Activated CD8-positive, alpha-beta T cell treated with anti-CD3 and anti-CD28 coated beads, Interleukin-2, amount 10 ng/mL, durations not matched to agents 7 days and 5 days (primary cell): ENCODE data around the gene SIGLEC1. TPM values are rescaled to one million over a fixed set of nuclear protein-coding genes. Genes with fewer than 3 reads are reported as not detected.

Experiments used
- ATAC-seq: fragments of 150-1000 bp; cut with Tn5 transposase; one replicate; pipeline ENCODE4 v1.10.0; 2021; ENCODE audit warnings: moderate library complexity
- CTCF ChIA-PET: fragments of 350-600 bp; sonication (Branson Sonifier 250); formaldehyde crosslinking; loops from one replicate; lab custom pipeline; 2021; ENCODE audit warnings: antibody characterized with exemption; lab: Charles Lee
- POLR2A ChIA-PET: fragments of 350-600 bp; sonication (Branson Sonifier 250); formaldehyde crosslinking; loops from one replicate; lab custom pipeline; 2021; ENCODE audit warnings: antibody characterized with exemption; lab: Charles Lee
- DNase-seq: peaks from one replicate; pipeline ENCODE4 v3.0.0-alpha.2; 2020
- H3K27ac Mint-ChIP-seq: one replicate; pipeline ENCODE4 v1.8.0; 2021; ENCODE audit warnings: mild to moderate bottlenecking, mixed read lengths
- H3K27me3 Mint-ChIP-seq: one replicate; pipeline ENCODE4 v1.8.0; 2021; ENCODE audit warnings: low read depth, mixed read lengths
- H3K36me3 Mint-ChIP-seq: one replicate; pipeline ENCODE4 v1.8.0; 2021; ENCODE audit warnings: low read depth, mixed read lengths
- H3K4me1 Mint-ChIP-seq: one replicate; pipeline ENCODE4 v1.8.0; 2021; ENCODE audit warnings: low read depth, mixed read lengths
- H3K4me3 Mint-ChIP-seq: one replicate; pipeline ENCODE4 v1.8.0; 2021; ENCODE audit warnings: mild to moderate bottlenecking, mixed read lengths
- H3K9me3 Mint-ChIP-seq: one replicate; pipeline ENCODE4 v1.8.0; 2022; ENCODE audit warnings: mixed read lengths; ENCODE audit not compliant: insufficient read depth
- total RNA-seq, 2 experiments: library from RNA; stranded (reverse); gene quantifications; one replicate each; pipeline ENCODE4 v1.2.3, GENCODE V29; 2021

Gene SIGLEC1
- total RNA-seq, 2 experiments from 2014 or later = not detected

DNA sequence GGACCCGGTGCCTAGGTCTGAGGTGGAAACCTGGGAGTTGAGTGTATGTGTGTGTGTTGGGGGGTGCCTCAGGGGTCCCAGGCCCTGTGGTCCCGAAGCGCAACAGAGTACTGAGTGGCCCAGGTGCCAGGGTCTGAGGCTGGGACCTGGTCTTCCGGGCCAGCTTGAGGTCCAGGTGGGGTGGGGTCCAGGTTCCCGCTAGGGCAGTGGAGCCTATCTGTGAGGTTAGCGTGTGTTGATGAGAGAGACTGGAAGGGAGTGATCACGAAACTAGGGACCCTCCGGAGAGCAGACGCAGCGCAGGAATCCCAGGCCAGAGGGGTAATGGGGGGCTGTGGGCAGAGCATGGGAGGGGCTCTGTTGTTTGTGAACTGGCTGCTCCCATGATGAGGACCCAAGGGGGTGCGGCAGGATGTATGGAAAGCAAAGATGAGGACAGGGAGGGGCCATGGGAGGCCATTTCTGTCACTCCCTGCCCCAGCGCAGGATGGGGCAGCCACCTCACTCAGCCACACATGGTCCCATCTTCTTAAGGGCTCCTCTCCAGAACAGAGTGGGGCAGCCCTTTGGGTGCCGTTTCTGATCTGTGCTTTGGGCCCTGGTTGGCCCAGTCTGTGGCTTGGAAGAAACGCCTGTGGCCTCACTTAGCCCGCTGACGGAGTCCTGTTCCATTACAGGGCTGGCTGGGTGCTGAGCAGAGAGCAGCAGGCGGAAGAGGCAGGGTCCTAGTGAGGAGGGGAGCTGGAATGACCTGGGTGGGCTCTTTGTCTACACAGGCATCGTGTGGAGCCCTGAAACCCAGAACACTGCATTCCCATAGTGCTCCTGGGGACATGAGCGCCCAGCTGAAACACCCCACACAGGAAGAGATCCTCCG is 21.0 kb upstream of the SIGLEC1 start:
- H3K27ac Mint-ChIP-seq = no peak overlapping the region
- H3K4me1 Mint-ChIP-seq = peaks cover 4% of the 10 kb centered on the region
- POLR2A ChIA-PET = interaction anchor here (0.6 kb wide), 1 partner anchor 409 kb away, joined by 3 read pairs; no protein-coding TSS in a partner anchor
- H3K36me3 Mint-ChIP-seq = no peaks in the 10 kb centered on the region
- ATAC-seq (no peak), DNase-seq (no peak)
- H3K4me3 Mint-ChIP-seq = no peak overlapping the region
- H3K27me3 Mint-ChIP-seq = peaks cover 44% of the 10 kb centered on the region
- H3K9me3 Mint-ChIP-seq = no peaks in the 10 kb centered on the region
- CTCF ChIA-PET = no interaction called here

DNA sequence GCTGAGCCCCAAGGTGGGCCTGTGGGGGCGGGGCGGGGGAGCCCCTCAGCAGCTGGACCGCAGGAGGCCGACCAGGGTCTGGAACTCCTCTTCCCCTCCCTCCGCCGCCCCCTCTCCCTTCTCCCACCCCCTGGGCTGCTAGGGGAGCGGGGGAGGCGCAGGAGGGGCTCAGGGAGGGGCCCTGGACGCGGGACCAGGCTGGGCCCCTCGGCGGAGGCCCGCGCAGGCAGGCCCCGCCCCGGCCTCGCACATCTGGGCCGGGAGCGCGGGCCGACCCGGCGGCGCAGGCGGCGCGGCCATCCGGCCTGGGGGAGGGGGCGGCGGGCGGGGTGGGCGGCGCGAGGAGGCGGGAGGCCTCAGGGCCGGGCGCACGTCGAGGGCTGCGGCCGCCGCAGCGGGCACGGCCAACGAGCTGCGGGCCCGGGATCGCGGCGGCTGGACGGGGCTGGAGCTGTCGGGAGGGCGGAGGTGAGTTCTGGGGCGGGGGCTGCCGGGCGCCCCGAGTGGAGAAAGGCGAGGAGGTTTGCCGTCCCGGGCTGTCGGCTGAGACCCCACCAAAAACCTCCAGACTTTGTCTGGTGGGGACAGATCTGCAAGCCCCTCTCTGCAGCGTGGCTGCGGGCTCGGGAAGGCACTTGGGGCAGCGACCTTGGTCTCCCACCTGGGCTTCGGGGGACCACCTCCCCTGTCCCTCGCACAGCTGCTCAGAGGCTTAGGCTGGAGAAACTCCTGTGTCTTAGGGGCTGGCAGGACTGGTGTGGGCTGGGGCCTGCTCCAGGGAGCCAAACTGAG is 20.1 kb upstream of the SIGLEC1 start, which contains the start of gene HSPA12B:
Gene HSPA12B, plus strand, starts transcription at position 359 of the 792 bp plus-strand sequence. CDS start 5,990 bp downstream, outside the sequence.
- no peak within 1 kb of the TSS for H3K27ac Mint-ChIP-seq
- POLR2A ChIA-PET = no interaction called here
- H3K4me1 Mint-ChIP-seq = peaks cover 4% of the 10 kb centered on the region
- H3K9me3 Mint-ChIP-seq = no peaks in the 10 kb centered on the region
- DNase-seq (no peak), ATAC-seq (no peak)
- no peak within 1 kb of the TSS for H3K4me3 Mint-ChIP-seq
- CTCF ChIA-PET = interaction anchor here (1.2 kb wide), 1 partner anchor 22 kb away, joined by 3 read pairs; no protein-coding TSS in a partner anchor
- peaks cover 43% of the 10 kb centered on the region for H3K27me3 Mint-ChIP-seq
- no peaks in the 10 kb centered on the region for H3K36me3 Mint-ChIP-seq

DNA sequence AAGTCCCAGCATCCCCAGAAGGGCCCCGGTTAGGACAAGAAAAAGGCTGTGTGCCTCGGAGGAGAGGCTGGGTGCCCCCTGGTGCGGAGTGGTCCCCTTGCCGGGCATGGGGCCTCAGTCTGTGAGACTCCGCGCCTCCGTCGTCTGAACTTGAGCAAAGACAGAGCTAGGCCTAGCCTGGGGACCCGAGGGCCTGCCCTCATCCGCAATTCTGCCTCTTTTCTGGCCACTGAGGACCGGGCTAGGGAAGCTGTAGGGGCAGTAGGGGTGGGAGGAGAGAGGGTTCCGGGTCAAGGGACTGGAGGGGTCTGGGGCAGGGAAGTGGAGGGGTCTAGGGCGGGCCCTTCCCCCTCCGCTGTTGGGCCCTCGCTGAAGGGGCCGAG is 19.5 kb upstream of the SIGLEC1 start:
- ChIA-PET POLR2A (no interaction called here), CTCF (interaction anchor here (1.2 to 1.6 kb wide), 2 partner anchors 21 to 55 kb away, joined by 3 to 7 read pairs; no protein-coding TSS in a partner anchor)
- ATAC-seq (no peak), DNase-seq (no peak)
- Mint-ChIP-seq H3K36me3 (no peaks in the 10 kb centered on the region), H3K4me1 (peaks cover 4% of the 10 kb centered on the region), H3K4me3 (no peak overlapping the region), H3K27me3 (peaks cover 49% of the 10 kb centered on the region), H3K27ac (no peak overlapping the region), H3K9me3 (no peaks in the 10 kb centered on the region)

DNA sequence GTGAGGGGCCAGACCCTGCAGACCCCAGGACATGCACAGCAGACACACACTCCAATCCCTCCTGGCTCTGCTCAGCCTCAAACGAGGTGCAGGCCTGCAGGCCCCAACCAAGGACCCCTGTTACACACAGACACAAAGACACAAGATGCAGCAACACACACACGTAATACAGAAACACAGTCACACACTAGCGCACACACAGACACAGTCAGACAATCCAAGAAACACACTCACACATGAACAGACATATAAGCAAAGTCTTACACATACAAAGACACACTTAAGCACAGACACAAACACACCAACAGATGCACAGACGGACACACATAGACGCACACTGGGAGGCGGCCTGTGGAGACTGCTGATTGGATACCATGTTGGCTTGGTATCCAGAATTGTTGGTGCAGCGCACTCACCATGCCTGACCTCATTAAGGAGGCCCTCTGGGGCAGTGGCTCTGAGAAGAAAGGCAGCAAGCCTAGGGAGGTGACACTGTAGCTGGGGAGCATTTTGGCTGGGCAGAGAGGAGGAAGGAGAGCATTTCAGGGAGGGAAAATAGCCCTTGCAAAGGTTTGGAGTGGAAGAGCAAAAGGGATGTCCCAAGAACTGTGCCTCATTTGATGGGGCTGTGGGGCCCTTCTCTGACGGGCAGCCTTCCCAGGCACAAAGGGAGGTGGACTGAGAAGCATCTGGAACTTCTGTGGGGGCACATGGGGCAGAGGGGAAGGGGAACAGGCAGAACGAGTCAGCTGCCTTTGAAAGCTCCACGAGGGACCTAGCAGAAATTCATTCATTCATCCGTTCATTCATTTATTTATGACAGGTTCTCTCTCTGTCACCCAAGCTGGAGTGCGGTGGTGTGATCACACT is 18.6 kb upstream of the SIGLEC1 start:
- Mint-ChIP-seq H3K4me3 (no peak overlapping the region), H3K9me3 (no peaks in the 10 kb centered on the region), H3K4me1 (peaks cover 4% of the 10 kb centered on the region), H3K27ac (no peak overlapping the region), H3K27me3 (peaks cover 45% of the 10 kb centered on the region), H3K36me3 (no peaks in the 10 kb centered on the region)
- ChIA-PET POLR2A (no interaction called here), CTCF (interaction anchor here (1.2 to 1.6 kb wide), 3 partner anchors 20 to 54 kb away, joined by 3 to 7 read pairs (median 4); no protein-coding TSS in a partner anchor)
- ATAC-seq = no peak
- DNase-seq = no peak

DNA sequence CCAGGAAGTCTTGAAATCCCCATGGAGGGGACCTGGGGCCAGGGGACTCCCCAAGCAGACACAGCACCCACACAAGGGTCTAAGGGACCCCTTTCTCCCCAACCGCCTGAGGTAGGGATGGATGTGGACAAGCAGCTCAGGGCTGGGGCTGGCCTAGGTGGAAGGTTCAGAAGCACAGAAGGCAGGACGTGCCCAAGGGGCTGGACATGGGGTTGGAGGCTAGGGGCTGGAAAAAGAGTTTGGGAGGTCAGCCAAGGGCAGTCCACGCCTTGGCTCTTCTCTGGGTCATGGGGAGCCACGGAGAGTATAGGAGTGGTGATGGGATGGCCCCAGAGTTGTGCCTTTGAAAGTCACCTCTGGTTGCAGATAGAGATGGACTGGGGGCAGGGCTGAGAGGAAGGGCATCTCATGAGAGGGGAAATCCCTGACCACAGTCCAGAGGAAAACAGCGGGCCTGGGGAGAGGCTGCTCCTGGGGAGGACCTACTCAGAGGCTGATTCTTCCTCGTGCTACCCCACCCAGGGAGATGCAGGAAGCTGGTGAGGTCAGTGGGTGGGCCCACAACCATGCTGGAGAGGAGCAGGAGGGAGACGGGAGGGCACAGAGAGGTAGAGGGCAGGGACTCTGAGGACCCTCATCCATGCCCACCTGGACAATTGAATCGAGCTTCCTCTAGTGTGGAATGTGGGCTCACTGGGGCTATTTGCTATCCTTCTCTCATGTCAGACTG is 17.6 kb upstream of the SIGLEC1 start:
- CTCF ChIA-PET = interaction anchor here (1.3 kb wide), 1 partner anchor 19 kb away, joined by 4 read pairs; no protein-coding TSS in a partner anchor
- DNase-seq (no peak), ATAC-seq (no peak)
- H3K27ac Mint-ChIP-seq = no peak overlapping the region
- H3K4me1 Mint-ChIP-seq = peaks cover 4% of the 10 kb centered on the region
- no peak overlapping the region for H3K4me3 Mint-ChIP-seq
- H3K9me3 Mint-ChIP-seq = no peaks in the 10 kb centered on the region
- POLR2A ChIA-PET = interaction anchor here (0.7 kb wide), 1 partner anchor 92 kb away, joined by 3 read pairs; no protein-coding TSS in a partner anchor
- peaks cover 40% of the 10 kb centered on the region for H3K27me3 Mint-ChIP-seq
- no peaks in the 10 kb centered on the region for H3K36me3 Mint-ChIP-seq

DNA sequence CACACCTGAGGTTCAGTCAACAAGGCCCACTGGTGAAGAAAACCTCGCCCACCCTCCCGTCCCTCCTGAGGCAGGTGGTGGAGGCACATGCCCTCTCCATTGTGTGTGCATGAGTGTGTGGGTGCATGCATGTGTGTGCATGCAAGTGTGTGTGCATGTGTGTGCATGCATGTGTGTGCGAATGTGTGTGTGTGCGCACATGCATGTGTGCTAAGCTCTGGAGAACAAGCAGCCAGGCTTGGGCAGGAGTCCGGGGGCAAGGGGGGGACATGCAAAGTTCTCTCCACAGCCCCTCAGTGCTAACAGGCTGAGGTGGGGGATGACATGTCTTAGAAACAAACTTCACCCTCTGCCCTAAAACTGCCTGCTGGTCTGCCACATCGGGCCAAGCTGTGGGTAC is 17.0 kb upstream of the SIGLEC1 start:
- Mint-ChIP-seq H3K4me3 (no peak overlapping the region), H3K9me3 (no peaks in the 10 kb centered on the region), H3K27ac (no peak overlapping the region), H3K36me3 (no peaks in the 10 kb centered on the region), H3K4me1 (peaks cover 4% of the 10 kb centered on the region), H3K27me3 (peaks cover 39% of the 10 kb centered on the region)
- ATAC-seq (no peak), DNase-seq (no peak)
- ChIA-PET POLR2A (no interaction called here), CTCF (no interaction called here)

DNA sequence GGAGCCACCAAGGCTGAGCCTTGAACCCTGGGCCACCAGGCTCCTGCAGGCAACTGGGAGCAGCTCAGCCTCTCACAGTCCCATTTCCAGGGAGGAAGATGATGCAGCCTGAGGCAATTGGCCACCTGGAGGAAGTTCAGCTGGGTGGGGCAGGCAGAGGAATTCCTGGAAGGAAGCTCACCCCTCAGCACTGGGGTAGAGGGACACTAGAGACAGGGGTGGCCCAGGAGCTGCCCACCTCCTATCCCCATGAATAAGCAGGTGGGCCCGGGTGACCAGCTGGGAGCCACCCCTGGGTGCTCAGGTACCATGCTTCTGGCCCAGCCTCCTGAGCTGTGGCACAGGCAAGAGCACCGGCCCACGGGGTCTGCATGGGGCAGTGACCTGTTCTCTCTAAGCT is 16.5 kb upstream of the SIGLEC1 start:
- Mint-ChIP-seq H3K27ac (no peak overlapping the region), H3K9me3 (no peaks in the 10 kb centered on the region)
- CTCF ChIA-PET = no interaction called here

DNA sequence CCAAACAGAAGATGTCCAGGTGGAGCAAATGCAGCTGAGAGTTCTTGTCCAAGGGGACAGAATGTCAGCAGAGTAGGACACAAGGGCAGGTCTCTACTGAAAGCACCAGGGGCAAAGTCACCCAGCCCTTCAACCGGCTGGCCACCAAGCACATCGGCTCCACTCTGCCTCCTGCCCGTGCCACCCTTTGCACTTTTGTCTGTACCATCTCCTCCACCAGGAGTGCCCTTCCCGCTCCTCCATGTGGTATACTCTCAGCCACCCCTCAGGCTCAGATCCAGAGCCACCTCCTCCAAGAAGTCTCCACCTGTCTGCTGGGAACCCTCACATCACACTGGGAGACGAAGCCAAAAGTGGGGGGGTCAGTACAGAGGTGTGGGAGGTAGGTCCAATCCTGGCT is 16.0 kb upstream of the SIGLEC1 start:
- Mint-ChIP-seq H3K36me3 (no peaks in the 10 kb centered on the region), H3K4me3 (no peak overlapping the region), H3K4me1 (peaks cover 4% of the 10 kb centered on the region), H3K27ac (no peak overlapping the region), H3K9me3 (no peaks in the 10 kb centered on the region), H3K27me3 (peaks cover 37% of the 10 kb centered on the region)
- ATAC-seq (no peak), DNase-seq (no peak)
- CTCF ChIA-PET = no interaction called here
- POLR2A ChIA-PET = no interaction called here

More for the DNA sequence above, 16.5 kb upstream of the SIGLEC1 start:
- POLR2A ChIA-PET = no interaction called here
- ATAC-seq = no peak
- DNase-seq = no peak
- peaks cover 39% of the 10 kb centered on the region for H3K27me3 Mint-ChIP-seq
- no peak overlapping the region for H3K4me3 Mint-ChIP-seq
- H3K36me3 Mint-ChIP-seq = no peaks in the 10 kb centered on the region
- H3K4me1 Mint-ChIP-seq = peaks cover 4% of the 10 kb centered on the region

DNA sequence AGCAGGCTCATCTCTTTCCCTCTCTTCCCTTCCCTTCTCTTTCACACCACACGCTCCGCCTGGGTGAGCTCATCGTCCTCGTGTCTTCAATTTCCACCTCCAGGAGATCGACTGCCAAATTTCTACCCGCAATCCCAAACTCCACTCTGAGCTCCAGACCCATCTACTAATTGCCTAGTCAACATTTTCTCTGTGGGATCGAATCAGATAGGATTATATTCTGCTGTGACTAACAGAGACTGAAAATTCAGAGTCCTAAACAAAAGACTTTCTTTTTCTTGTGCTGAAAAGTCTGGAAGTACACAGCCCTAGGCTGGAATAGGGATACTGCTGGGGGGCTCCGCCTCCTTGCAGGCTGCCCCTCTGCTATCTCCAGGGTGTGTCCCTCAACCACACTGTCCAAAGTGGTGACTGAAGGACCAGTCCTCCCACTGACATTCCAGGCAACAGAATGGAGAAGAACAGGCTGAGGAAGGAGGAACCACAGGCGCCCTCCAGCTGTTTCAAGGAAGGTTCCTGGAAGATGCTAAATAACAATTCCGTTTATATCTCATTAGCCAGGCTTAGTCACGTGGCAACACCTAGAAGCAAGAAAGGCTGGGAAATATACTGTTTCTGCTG is 15.1 kb upstream of the SIGLEC1 start:
- H3K9me3 Mint-ChIP-seq = no peaks in the 10 kb centered on the region
- no peak overlapping the region for H3K4me3 Mint-ChIP-seq
- no peak overlapping the region for H3K27ac Mint-ChIP-seq
- no peak for DNase-seq
- H3K27me3 Mint-ChIP-seq = peaks cover 32% of the 10 kb centered on the region
- ChIA-PET CTCF (no interaction called here), POLR2A (interaction anchor here (1.2 kb wide), 1 partner anchor 11 kb away, joined by 3 read pairs; no protein-coding TSS in a partner anchor)
- ATAC-seq = no peak
- H3K36me3 Mint-ChIP-seq = no peaks in the 10 kb centered on the region
- H3K4me1 Mint-ChIP-seq = peaks cover 4% of the 10 kb centered on the region

DNA sequence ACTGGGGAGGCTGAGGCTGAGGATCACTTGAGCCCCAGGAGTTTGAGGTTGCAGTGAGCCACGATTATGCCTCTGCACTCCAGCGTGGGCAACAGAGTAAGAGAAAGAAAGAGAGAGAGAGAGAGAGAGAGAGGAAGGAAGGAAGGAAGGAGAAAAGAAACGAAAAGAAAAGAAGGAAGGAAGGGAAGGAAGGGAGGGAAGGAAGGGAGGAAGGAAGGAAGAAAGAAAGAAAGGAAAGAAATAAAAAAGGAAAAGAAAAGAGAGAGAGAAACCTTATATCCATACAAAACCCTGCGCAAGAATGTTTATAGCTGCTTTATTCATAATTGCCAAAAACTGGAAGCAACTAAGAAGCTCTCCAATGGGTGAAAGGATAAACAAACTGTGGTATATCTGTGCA is 12.0 kb upstream of the SIGLEC1 start:
- Mint-ChIP-seq H3K27ac (no peak overlapping the region), H3K27me3 (peaks cover 29% of the 10 kb centered on the region), H3K9me3 (no peaks in the 10 kb centered on the region), H3K4me3 (no peak overlapping the region), H3K36me3 (no peaks in the 10 kb centered on the region), H3K4me1 (peaks cover 11% of the 10 kb centered on the region)
- POLR2A ChIA-PET = interaction anchor here (0.8 kb wide), 1 partner anchor 58 kb away, joined by 4 read pairs; no protein-coding TSS in a partner anchor
- DNase-seq (no peak), ATAC-seq (no peak)
- CTCF ChIA-PET = interaction anchor here (1.0 to 2.0 kb wide), 2 partner anchors 16 to 161 kb away, joined by 4 to 5 read pairs; no protein-coding TSS in a partner anchor
